ENCODE data around the gene MARK3.

The MARK3 gene

GRCh38 chr14:103366741-103367140, 18.5 kb upstream of the MARK3 start:
- DNase-seq (ENCODE audit: low spot score) = no peak

- no peak for DNase-seq (ENCODE audit: low spot score)
Measured at GRCh38 chr14:103367995-103368394, 17.2 kb upstream of the MARK3 start.

GRCh38 chr14:103370087-103370486, 15.1 kb upstream of the MARK3 start:
- no peak for DNase-seq (ENCODE audit: low spot score)

- DNase-seq (ENCODE audit: low spot score) = no peak
Measured at GRCh38 chr14:103372017-103372416, 13.2 kb upstream of the MARK3 start.

- peak; percentile 98 for DNase-seq (ENCODE audit: low spot score)
Measured at GRCh38 chr14:103372552-103373304, 12.5 kb upstream of the MARK3 start.

- no peak for DNase-seq (ENCODE audit: low spot score)
Measured at GRCh38 chr14:103374121-103374520, 11.1 kb upstream of the MARK3 start.

- no peak for DNase-seq (ENCODE audit: low spot score)
Measured at GRCh38 chr14:103377522-103378037, 7.6 kb upstream of the MARK3 start.

- no peak for DNase-seq (ENCODE audit: low spot score)
Measured at GRCh38 chr14:103378038-103378854, 7.0 kb upstream of the MARK3 start.

GRCh38 chr14:103380719-103381377, 4.4 kb upstream of the MARK3 start:
- no peak for DNase-seq (ENCODE audit: low spot score)

GRCh38 chr14:103382376-103382775, 2.8 kb upstream of the MARK3 start:
- DNase-seq (ENCODE audit: low spot score) = peak; percentile 19

- DNase-seq (ENCODE audit: low spot score) = no peak
Measured at GRCh38 chr14:103384450-103385151, 614 bp upstream of the MARK3 start.

GRCh38 chr14:103385929-103386712, 906 bp downstream of the MARK3 start:
- peak; percentile 72 for DNase-seq (ENCODE audit: low spot score)

GRCh38 chr14:103386713-103387329, 1.6 kb downstream of the MARK3 start:
- peak; percentile 22 for DNase-seq (ENCODE audit: low spot score)

GRCh38 chr14:103388664-103389063, 3.4 kb downstream of the MARK3 start:
- no peak for DNase-seq (ENCODE audit: low spot score)

GRCh38 chr14:103390605-103391004, 5.4 kb downstream of the MARK3 start:
- no peak for DNase-seq (ENCODE audit: low spot score)

- peak; percentile 39 for DNase-seq (ENCODE audit: low spot score)
Measured at GRCh38 chr14:103391048-103391447, 5.8 kb downstream of the MARK3 start.

- no peak for DNase-seq (ENCODE audit: low spot score)
Measured at GRCh38 chr14:103392106-103392505, 6.9 kb downstream of the MARK3 start.

- DNase-seq (ENCODE audit: low spot score) = no peak
Measured at GRCh38 chr14:103392572-103392971, 7.4 kb downstream of the MARK3 start.

- no peak for DNase-seq (ENCODE audit: low spot score)
Measured at GRCh38 chr14:103393070-103393469, 7.9 kb downstream of the MARK3 start.

All from kidney tubule cell (primary cell).